ENCODE data around the gene UQCRHL. TPM values are rescaled to one million over a fixed set of nuclear protein-coding genes. Genes with fewer than 3 reads are reported as not detected.

The UQCRHL gene
- total RNA-seq, 1 donor from 2014 or later: 1.9 TPM

DNA sequence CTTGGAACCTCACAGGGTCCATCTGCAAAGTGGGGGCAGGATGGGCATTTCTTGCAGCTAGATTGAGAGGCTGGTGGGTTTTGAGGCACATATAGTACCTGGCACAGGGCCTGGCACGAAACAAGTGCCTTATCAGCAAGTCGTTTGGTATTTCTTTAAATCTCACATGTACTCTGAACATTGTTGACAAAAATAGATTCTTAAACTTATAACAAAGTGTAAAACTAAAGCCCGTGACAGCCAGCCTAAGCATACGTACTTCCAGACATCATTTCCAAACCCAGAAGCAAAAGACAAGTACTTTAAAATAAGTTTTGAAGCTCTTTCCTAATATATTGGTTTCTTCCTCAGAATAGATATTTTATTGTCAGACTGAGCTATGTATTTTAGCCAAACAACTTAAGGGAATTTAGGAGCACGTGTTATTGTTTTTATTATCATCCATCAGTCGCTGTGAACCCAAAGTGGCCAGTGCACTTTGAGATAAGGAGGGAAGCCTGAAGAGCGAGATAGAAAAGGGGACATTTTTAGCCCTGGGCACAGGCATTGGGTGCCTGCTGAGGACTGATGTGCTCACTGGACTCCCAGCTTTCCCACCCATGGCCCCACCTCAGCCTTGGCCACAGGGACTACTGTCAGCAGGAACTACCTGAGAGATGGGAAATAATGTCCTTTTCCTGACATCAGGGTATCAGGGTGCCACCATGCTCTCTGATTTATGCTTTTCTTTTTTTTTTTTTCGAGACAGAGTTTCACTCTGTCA lies 45.9 kb downstream of the UQCRHL start:
- H3K27me3 ChIP-seq (ENCODE audit: control insufficient read depth, insufficient read depth, low read length): no peaks in the 10 kb centered on the region
- no peak for TF ChIP-seq CTCF (IDR thresholded peaks at IDR 0.05; ENCODE audit: insufficient read depth, low read length, poor library complexity, severe bottlenecking)
- H3K4me3 ChIP-seq (ENCODE audit: low read depth, low read length): peak overlapping the region; percentile 90
- DNase-seq (ENCODE audit: low read depth): no peak
- H3K36me3 ChIP-seq (ENCODE audit: control insufficient read depth, insufficient read depth, low read length): no peaks in the 10 kb centered on the region

- no peaks in the 10 kb centered on the region for H3K27me3 ChIP-seq (ENCODE audit: control insufficient read depth, insufficient read depth, low read length)
- TF ChIP-seq CTCF (IDR thresholded peaks at IDR 0.05; ENCODE audit: insufficient read depth, low read length, poor library complexity, severe bottlenecking): no peak
- H3K36me3 ChIP-seq (ENCODE audit: control insufficient read depth, insufficient read depth, low read length): no peaks in the 10 kb centered on the region
- H3K4me3 ChIP-seq (ENCODE audit: low read depth, low read length): peak overlapping the region; percentile 90
- DNase-seq (ENCODE audit: low read depth): no peak
Measured at GRCh38 chr1:15760520-15761211, 46.8 kb downstream of the UQCRHL start.

GRCh38 chr1:15758953-15759661 lies 48.3 kb downstream of the UQCRHL start:
- no peak for DNase-seq (ENCODE audit: low read depth)
- Histone ChIP-seq H3K27me3 (ENCODE audit: control insufficient read depth, insufficient read depth, low read length) (no peaks in the 10 kb centered on the region), H3K36me3 (ENCODE audit: control insufficient read depth, insufficient read depth, low read length) (no peaks in the 10 kb centered on the region), H3K4me3 (ENCODE audit: low read depth, low read length) (peak overlapping the region; percentile 90)
- no peak for TF ChIP-seq CTCF (IDR thresholded peaks at IDR 0.05; ENCODE audit: insufficient read depth, low read length, poor library complexity, severe bottlenecking)

GRCh38 chr1:15758343-15758931 lies 49.0 kb downstream of the UQCRHL start, which contains the start of gene FBLIM1:
Gene FBLIM1, plus strand, starts transcription at chr1:15758795. Its CDS starts 6,189 bp downstream, at chr1:15764984.
- no peak for DNase-seq (ENCODE audit: low read depth)
- no peak for TF ChIP-seq CTCF (IDR thresholded peaks at IDR 0.05; ENCODE audit: insufficient read depth, low read length, poor library complexity, severe bottlenecking)
- no peaks in the 10 kb centered on the region for H3K36me3 ChIP-seq (ENCODE audit: control insufficient read depth, insufficient read depth, low read length)
- peak within 1 kb of the TSS; percentile 90 for H3K4me3 ChIP-seq (ENCODE audit: low read depth, low read length)
- H3K27me3 ChIP-seq (ENCODE audit: control insufficient read depth, insufficient read depth, low read length): no peaks in the 10 kb centered on the region

GRCh38 chr1:15757575-15758342 lies 49.7 kb downstream of the UQCRHL start:
- peak overlapping the region; percentile 90 for H3K4me3 ChIP-seq (ENCODE audit: low read depth, low read length)
- H3K36me3 ChIP-seq (ENCODE audit: control insufficient read depth, insufficient read depth, low read length): no peaks in the 10 kb centered on the region
- DNase-seq (ENCODE audit: low read depth): no peak
- H3K27me3 ChIP-seq (ENCODE audit: control insufficient read depth, insufficient read depth, low read length): no peaks in the 10 kb centered on the region
- no peak for TF ChIP-seq CTCF (IDR thresholded peaks at IDR 0.05; ENCODE audit: insufficient read depth, low read length, poor library complexity, severe bottlenecking)
